CD4-positive, alpha-beta T cell treated with Interleukin-15 for 4 hours (primary cell): Measurements from ENCODE around the gene SMCO1.
"Not testable (repeated sequence)": the region's sequence is repeated elsewhere in the genome, so short reads cannot be mapped to it uniquely, and the experiment has no call there.

ENCODE experiments used
- DNase-seq: peaks from one replicate; pipeline ENCODE4 v3.0.0-alpha.2; 2020; ENCODE audit warnings: low spot score

The SMCO1 gene

DNA sequence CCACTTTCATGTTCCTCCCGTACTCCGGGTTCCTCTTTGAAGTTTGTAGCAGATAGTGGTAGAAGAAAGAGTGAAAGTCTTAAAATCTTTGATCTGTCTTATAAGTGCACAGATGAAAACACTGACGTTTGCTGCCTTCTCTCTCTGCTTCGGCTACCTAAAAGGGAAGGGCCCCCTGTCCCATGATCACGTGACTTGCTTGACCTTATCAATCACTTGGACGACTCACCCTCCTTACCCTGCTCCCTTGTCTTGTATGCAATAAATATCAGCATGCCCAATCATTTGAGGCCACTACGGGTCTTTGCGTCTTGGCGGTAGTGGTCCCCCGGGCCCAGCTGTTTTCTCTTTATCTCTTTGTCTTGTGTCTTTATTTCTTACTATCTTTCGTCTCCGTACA is 6.1 kb upstream of the SMCO1 start:
- not testable (repeated sequence) for DNase-seq

- peak; percentile 22 for DNase-seq
Measured at GRCh38 chr3:196519718-196520082, 4.6 kb upstream of the SMCO1 start.

DNA sequence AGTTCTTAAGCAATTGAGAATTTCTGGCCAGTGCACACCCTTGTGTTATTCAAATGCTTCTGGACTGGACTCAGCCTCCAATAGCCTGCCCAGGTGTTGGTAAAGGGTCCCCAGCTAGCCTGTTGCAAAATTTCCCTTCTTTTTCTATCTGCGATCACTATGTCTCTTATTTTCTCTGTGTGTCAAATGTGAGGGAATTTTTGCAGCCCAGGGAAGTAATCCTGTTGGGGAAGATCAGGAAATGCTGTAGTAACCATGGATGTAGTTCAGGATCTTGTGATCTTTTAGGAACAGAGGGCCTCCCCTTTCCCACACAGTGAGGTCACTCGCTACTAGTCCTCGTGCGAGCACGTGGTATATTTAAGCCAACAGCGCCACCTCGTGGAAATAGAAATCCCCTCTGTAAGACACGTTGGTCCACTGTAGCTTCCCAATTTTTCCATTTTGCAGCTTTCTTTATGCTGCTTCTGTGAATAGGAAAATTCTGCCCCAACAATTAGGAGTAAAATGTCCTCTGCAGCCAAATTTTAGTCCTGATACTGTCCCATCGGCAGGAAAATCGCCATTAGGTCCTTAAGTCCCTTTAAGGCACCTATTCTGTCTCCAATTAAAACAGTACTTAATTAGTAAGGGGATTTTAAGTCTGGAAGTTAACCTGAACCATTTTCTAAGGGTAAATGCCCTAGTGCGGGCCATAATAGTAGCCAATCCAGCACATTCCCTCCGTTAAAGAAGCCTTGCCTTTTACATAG is 4.0 kb upstream of the SMCO1 start:
- DNase-seq: peak; percentile 60

- no peak for DNase-seq
Measured at GRCh38 chr3:196517919-196518318, 2.8 kb upstream of the SMCO1 start.

DNA sequence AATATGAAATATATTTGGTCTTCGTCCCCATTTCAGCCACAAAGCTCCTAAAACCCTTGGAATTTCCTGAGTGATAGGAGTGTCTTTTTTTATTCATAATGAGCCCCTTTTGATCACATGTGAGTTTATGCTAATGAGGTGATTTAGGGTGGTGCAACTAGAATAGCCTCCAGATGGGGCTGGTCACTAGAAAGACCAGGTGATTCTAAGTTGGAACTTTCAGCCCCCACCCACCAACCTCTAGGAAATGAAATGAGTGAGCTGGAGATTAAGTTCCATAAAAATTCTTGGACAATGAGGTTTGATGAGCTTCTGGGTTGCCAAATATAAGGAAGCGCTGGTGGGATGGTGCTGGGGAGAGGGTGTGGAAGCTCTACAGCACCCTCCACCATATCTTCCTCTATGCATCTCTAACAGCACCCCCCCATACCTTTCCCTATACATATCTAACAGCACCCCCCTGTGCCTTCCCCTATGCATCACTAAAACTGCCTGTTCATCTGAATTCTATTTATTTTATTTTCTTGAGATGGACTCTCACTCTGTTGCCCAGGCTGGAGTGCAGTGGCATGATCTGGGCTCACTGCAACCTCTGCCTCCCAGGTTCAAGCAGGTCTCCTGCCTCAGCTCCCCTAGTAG is 2.1 kb upstream of the SMCO1 start:
- DNase-seq: no peak

GRCh38 chr3:196514350-196514716 is 813 bp downstream of the SMCO1 start:
- DNase-seq: no peak

- no peak for DNase-seq
Measured at GRCh38 chr3:196513697-196514349, 1.3 kb downstream of the SMCO1 start.

DNA sequence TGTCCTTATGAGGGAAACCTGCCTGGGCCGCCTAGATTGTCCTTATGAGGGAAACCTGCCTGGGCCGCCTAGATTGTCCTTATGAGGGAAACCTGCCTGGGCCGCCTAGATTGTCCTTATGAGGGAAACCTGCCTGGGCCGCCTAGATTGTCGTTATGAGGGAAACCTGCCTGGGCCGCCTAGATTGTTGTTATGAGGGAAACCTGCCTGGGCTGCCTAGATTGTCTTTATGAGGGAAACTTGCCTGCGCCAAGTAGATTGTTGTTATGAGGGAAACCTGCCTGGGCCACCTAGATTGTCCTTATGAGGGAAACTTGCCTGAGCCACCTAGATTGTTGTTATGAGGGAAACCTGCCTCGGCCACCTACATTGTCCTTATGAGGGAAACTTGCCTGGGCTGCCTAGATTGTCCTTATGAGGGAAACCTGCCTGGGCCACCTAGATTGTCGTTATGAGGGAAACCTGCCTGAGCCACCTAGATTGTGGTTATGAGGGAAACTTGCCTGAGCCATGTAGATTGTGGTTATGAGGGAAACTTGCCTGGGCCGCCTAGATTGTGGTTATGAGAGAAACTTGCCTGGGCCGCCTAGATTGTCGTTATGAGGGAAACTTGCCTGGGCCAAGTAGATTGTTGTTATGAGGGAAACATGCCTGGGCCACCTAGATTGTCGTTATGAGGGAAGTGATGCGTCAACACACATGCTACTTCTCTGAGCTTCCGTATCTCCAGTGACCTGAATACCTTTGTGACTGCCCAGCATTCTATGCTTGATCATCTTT is 3.3 kb downstream of the SMCO1 start:
- DNase-seq: not testable (repeated sequence)

- not testable (repeated sequence) for DNase-seq
Measured at GRCh38 chr3:196511108-196511507, 4.0 kb downstream of the SMCO1 start.

GRCh38 chr3:196506687-196507086 is 8.5 kb downstream of the SMCO1 start:
- DNase-seq: no peak

- DNase-seq: no peak
Measured at GRCh38 chr3:196504556-196504955, 10.6 kb downstream of the SMCO1 start.

- DNase-seq: not testable (repeated sequence)
Measured at GRCh38 chr3:196504077-196504398, 11.1 kb downstream of the SMCO1 start.

- DNase-seq: peak; percentile 92
Measured at GRCh38 chr3:196503196-196504076, 11.7 kb downstream of the SMCO1 start, which contains the start of gene RNF168. TSS of gene RNF168 (minus strand) at chr3:196503768. CDS start at chr3:196503173, 595 bp downstream.

DNA sequence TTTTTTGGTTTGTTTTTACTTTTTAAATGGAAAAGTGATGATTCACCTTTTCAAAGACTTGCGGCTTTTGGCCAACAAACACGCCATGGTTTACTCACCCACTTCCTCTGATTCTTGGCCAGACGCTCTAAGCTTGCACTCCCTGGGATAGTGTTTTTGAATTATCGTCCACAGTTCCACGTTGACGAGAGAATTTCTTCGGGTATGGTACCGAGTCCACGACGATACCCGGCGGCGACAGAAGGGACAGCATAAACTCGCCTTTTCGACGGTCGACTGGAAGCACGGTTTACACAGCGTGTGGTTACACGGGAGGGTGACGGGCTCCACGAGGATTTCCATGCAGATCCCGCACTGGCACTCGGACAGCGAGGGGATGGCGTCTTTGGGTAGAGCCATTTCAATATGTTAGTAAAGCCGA is 12.4 kb downstream of the SMCO1 start:
- peak; percentile 79 for DNase-seq

- DNase-seq: peak; percentile 66
Measured at GRCh38 chr3:196501316-196502044, 13.7 kb downstream of the SMCO1 start.

GRCh38 chr3:196499807-196500524 is 15.2 kb downstream of the SMCO1 start:
- no peak for DNase-seq

DNA sequence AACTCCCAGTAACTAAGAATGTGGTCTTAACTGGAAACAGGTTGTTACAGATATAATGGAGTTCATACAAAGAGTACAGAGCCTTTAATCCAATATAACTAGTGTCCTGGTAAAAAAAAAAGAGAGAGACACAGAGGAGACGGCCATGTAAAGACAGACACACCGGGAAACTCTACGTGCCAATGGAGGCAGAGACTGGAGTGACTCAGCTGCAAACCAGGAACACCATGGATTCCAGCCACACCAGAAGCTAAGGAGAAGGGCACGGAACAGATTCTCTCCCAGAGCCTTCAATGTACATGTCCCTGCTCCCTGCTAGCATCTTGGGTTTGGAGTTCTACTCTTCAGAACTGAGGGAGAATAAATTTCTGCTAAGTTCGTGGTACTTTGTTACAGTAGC is 16.1 kb downstream of the SMCO1 start:
- DNase-seq: no peak

DNA sequence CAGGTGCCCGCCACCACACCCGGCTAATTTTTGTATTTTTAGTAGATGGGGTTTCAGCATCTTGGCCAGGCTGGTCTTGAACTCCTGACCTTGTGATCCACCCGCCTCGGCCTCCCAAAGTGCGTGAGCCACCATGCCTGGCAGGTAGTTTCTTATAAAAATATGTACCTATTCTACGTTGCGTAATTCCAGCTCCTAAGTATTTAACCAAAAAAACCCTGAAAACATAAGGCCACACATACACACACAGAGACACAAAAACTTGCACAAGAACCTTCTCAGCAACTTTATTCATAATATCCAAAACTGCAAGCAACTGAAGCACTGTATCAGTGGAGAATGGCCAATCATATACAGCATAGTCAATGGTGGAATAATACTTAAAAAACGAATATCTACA is 16.8 kb downstream of the SMCO1 start:
- no peak for DNase-seq

DNA sequence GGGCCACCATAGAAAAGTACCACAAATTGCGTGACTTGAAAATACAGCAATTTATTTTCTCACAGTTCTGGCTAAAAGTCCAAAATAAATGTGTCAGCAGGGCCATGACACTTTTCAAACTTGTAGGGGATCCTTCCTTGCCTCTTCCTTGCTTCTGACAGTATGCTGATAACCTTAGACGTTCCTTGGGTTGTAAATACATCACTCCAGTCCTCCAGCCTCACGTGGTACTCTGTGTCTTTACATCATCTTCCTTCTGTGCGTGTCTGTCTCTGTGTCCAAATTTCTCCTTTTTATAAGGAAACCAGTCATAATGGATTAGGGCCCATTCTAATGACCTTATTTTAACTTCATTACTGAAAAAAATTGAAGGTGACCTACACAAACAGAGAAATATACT is 19.0 kb downstream of the SMCO1 start:
- no peak for DNase-seq

GRCh38 chr3:196493292-196493691 is 21.9 kb downstream of the SMCO1 start:
- DNase-seq: no peak
